Measurements from ENCODE around the gene ADARB2. TPM values are rescaled to one million over a fixed set of nuclear protein-coding genes. Genes with fewer than 3 reads are reported as not detected.

The ADARB2 gene
- total and polyA plus RNA-seq, 2 experiments from 2014 or later: 2.0 to 5.0 TPM

- no peaks in the 10 kb centered on the region for H3K9me3 Mint-ChIP-seq
- H2AFZ ChIP-seq: no peak overlapping the region
- H3K4me2 ChIP-seq: no peak overlapping the region
- H3K4me3 Mint-ChIP-seq: no peak overlapping the region
- no peaks in the 10 kb centered on the region for H3K9me2 ChIP-seq (ENCODE audit: insufficient read depth)
- peaks cover 1% of the 10 kb centered on the region for H3K27me3 Mint-ChIP-seq (ENCODE audit: insufficient read depth, low read depth, poor library complexity)
- H4K20me1 ChIP-seq (replicated peaks; ENCODE audit: insufficient read depth): no peaks in the 10 kb centered on the region
- H3K36me3 ChIP-seq (ENCODE audit: insufficient read depth): no peaks in the 10 kb centered on the region
- no peak for ATAC-seq
- no peaks in the 10 kb centered on the region for H3K27me3 ChIP-seq (ENCODE audit: insufficient read depth)
- no peaks in the 10 kb centered on the region for H3K79me2 ChIP-seq (replicated peaks; ENCODE audit: insufficient read depth)
- no peak overlapping the region for H3K27ac Mint-ChIP-seq
- no peaks in the 10 kb centered on the region for H3F3A ChIP-seq (replicated peaks; ENCODE audit: low read depth)
- TF ChIP-seq EZH2phosphoT487 (IDR thresholded peaks at IDR 0.05; ENCODE audit: unreplicated experiment): no peak
- no peak for TF ChIP-seq EZH2 (IDR thresholded peaks at IDR 0.05; ENCODE audit: low read depth, unreplicated experiment)
- TF ChIP-seq ZNF331 (CRISPR knock-in tag; IDR thresholded peaks at IDR 0.05; ENCODE audit: low read depth): no peak
- no peak for TF ChIP-seq JUNB (IDR thresholded peaks at IDR 0.05; ENCODE audit: unreplicated experiment)
- no peak for TF ChIP-seq CTCF (conservative IDR thresholded peaks at IDR 0.05; ENCODE audit: low read depth in 2 of 2)
- TF ChIP-seq ZNF114 (CRISPR knock-in tag; IDR thresholded peaks at IDR 0.05): no peak
- no peak for TF ChIP-seq ETS1 (IDR thresholded peaks at IDR 0.05)
- TF ChIP-seq, protein P1, sequence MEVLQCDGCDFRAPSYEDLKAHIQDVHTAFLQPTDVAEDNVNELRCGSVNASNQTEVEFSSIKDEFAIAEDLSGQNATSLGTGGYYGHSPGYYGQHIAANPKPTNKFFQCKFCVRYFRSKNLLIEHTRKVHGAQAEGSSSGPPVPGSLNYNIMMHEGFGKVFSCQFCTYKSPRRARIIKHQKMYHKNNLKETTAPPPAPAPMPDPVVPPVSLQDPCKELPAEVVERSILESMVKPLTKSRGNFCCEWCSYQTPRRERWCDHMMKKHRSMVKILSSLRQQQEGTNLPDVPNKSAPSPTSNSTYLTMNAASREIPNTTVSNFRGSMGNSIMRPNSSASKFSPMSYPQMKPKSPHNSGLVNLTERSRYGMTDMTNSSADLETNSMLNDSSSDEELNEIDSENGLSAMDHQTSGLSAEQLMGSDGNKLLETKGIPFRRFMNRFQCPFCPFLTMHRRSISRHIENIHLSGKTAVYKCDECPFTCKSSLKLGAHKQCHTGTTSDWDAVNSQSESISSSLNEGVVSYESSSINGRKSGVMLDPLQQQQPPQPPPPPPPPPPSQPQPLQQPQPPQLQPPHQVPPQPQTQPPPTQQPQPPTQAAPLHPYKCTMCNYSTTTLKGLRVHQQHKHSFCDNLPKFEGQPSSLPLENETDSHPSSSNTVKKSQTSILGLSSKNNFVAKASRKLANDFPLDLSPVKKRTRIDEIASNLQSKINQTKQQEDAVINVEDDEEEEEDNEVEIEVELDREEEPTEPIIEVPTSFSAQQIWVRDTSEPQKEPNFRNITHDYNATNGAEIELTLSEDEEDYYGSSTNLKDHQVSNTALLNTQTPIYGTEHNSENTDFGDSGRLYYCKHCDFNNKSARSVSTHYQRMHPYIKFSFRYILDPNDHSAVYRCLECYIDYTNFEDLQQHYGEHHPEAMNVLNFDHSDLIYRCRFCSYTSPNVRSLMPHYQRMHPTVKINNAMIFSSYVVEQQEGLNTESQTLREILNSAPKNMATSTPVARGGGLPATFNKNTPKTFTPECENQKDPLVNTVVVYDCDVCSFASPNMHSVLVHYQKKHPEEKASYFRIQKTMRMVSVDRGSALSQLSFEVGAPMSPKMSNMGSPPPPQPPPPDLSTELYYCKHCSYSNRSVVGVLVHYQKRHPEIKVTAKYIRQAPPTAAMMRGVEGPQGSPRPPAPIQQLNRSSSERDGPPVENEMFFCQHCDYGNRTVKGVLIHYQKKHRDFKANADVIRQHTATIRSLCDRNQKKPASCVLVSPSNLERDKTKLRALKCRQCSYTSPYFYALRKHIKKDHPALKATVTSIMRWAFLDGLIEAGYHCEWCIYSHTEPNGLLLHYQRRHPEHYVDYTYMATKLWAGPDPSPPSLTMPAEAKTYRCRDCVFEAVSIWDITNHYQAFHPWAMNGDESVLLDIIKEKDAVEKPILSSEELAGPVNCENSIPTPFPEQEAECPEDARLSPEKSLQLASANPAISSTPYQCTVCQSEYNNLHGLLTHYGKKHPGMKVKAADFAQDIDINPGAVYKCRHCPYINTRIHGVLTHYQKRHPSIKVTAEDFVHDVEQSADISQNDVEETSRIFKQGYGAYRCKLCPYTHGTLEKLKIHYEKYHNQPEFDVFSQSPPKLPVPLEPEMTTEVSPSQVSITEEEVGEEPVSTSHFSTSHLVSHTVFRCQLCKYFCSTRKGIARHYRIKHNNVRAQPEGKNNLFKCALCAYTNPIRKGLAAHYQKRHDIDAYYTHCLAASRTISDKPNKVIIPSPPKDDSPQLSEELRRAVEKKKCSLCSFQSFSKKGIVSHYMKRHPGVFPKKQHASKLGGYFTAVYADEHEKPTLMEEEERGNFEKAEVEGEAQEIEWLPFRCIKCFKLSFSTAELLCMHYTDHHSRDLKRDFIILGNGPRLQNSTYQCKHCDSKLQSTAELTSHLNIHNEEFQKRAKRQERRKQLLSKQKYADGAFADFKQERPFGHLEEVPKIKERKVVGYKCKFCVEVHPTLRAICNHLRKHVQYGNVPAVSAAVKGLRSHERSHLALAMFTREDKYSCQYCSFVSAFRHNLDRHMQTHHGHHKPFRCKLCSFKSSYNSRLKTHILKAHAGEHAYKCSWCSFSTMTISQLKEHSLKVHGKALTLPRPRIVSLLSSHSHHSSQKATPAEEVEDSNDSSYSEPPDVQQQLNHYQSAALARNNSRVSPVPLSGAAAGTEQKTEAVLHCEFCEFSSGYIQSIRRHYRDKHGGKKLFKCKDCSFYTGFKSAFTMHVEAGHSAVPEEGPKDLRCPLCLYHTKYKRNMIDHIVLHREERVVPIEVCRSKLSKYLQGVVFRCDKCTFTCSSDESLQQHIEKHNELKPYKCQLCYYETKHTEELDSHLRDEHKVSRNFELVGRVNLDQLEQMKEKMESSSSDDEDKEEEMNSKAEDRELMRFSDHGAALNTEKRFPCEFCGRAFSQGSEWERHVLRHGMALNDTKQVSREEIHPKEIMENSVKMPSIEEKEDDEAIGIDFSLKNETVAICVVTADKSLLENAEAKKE (CRISPR knock-in tag; IDR thresholded peaks at IDR 0.05): no peak
- TF ChIP-seq STAT1 (IDR thresholded peaks at IDR 0.05; ENCODE audit: unreplicated experiment): no peak
- TF ChIP-seq POLR2AphosphoS5 (IDR thresholded peaks at IDR 0.05; ENCODE audit: low read depth): no peak
- TF ChIP-seq CREB1 (CRISPR knock-in tag; IDR thresholded peaks at IDR 0.05; ENCODE audit: low read depth): no peak
- no peak for TF ChIP-seq REST (IDR thresholded peaks at IDR 0.05; ENCODE audit: unreplicated experiment)
- no peak for TF ChIP-seq NANOG (IDR thresholded peaks at IDR 0.05; ENCODE audit: borderline replicate concordance)
- H3K4me3 ChIP-seq: no peak overlapping the region
- no peak for DNase-seq (ENCODE audit: low spot score)
- H3K4me1 Mint-ChIP-seq: peaks cover 11% of the 10 kb centered on the region
- no peak overlapping the region for H3K27ac ChIP-seq (ENCODE audit: low read depth)
- no peaks in the 10 kb centered on the region; the same call in 1 of the 2 replicates for H3K4me1 ChIP-seq (ENCODE audit: insufficient read depth)
- no peaks in the 10 kb centered on the region for H3K36me3 Mint-ChIP-seq (ENCODE audit: low read depth)
Measured at GRCh38 chr10:1670541-1671365, 66.6 kb downstream of the ADARB2 start.
